Motor neuron (in vitro differentiated cells): ENCODE data around the gene CCDC92B. TPM values are rescaled to one million over a fixed set of nuclear protein-coding genes. Genes with fewer than 3 reads are reported as not detected.

Experiments
- ATAC-seq, 8 experiments: fragments of 200-7000 bp; cut with Tn5 transposase; replicated peaks in 6 of 8; 2 replicates each; pipeline ENCODE4 v1.8.0; 2021; ENCODE audit warnings: mild to moderate bottlenecking in 8 of 8, moderate library complexity in 8 of 8
- H3K27ac ChIP-seq, 2 donors: fragments of 250-450 bp; sonication (Bioruptor Pico); 2 replicates each; pipeline ENCODE4 v1.9.0; 2021; ENCODE audit warnings: antibody characterized with exemption in 2 of 2, mild to moderate bottlenecking in 2 of 2, moderate library complexity in 1 of 2
- H3K4me1 ChIP-seq, 2 donors: fragments of 250-450 bp; sonication (Bioruptor Pico); replicated peaks in 1 of 2; 2 replicates each; pipeline ENCODE4 v1.6.1; 2021; ENCODE audit warnings: antibody characterized with exemption in 2 of 2, mild to moderate bottlenecking in 2 of 2, moderate library complexity in 1 of 2
- H3K4me3 ChIP-seq, 5 donors: fragments of 250-450 bp; sonication (Bioruptor Pico); 2 replicates each; pipeline ENCODE4 v1.9.0; 2021; ENCODE audit warnings: antibody characterized with exemption in 5 of 5, mild to moderate bottlenecking in 5 of 5, moderate library complexity in 4 of 5
- WGBS, 10 experiments: fragments of 450-650 bp; shearing (Covaris generic); methylation state at CpG; one replicate each; pipeline ENCODE4 v1.0.0; 2022; 5-methylcytosine and 5-hydroxymethylcytosine counted together
- in situ Hi-C, 9 experiments: fragments of 400-800 bp; cut with MboI; loops; one replicate each; pipeline ENCODE4 v1.15.0; 2021; ENCODE audit warnings: low sequenced_read_pairs in 9 of 9, low pct_unique_long_range_greater_than_20kb in 2 of 9; ENCODE audit not compliant: unreplicated experiment in 9 of 9
- total RNA-seq, 8 experiments: library from RNA; unstranded; fragments of 300-600 nt; gene quantifications; 2 replicates each; pipeline versions ENCODE4 v1.2.3 to v1.2.4, GENCODE V29; 2022

Gene CCDC92B
- total RNA-seq, 8 experiments from 2014 or later, result 0.15 to 2.9 (median 1.2) TPM

DNA sequence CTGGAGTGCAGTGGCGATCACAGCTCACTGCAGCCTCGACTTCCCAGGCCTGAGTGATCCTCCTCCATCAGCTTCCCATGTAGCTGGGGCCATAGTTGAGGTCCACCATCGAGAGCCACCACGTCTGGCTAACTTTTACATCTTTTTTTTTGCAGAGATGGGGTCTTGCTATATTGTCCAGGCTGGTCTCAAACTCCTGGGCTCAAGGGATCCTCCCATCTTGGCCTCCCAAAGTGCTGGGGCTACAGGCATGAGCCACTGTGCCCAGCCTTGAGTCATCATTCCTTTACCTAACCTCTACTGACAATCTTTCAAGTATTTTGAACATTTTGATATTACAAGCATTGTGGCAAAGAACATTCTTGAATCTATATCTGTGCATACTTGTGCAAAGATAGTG is 9.4 kb upstream of the CCDC92B start:
- H3K4me1 ChIP-seq, result peaks cover 0 to 3% of the 10 kb centered on the region in 2 donors
- WGBS, 10 experiments, result 0 to 60% (median 40%) methylated on average over 1 to 4 of the region's 4 CpGs; no CpG with 5 or more reads in 5 of the 10 experiments
- in situ Hi-C loops, result no loop called here
- H3K27ac ChIP-seq, result no peak overlapping the region
- no peak for ATAC-seq
- H3K4me3 ChIP-seq, result no peak overlapping the region

DNA sequence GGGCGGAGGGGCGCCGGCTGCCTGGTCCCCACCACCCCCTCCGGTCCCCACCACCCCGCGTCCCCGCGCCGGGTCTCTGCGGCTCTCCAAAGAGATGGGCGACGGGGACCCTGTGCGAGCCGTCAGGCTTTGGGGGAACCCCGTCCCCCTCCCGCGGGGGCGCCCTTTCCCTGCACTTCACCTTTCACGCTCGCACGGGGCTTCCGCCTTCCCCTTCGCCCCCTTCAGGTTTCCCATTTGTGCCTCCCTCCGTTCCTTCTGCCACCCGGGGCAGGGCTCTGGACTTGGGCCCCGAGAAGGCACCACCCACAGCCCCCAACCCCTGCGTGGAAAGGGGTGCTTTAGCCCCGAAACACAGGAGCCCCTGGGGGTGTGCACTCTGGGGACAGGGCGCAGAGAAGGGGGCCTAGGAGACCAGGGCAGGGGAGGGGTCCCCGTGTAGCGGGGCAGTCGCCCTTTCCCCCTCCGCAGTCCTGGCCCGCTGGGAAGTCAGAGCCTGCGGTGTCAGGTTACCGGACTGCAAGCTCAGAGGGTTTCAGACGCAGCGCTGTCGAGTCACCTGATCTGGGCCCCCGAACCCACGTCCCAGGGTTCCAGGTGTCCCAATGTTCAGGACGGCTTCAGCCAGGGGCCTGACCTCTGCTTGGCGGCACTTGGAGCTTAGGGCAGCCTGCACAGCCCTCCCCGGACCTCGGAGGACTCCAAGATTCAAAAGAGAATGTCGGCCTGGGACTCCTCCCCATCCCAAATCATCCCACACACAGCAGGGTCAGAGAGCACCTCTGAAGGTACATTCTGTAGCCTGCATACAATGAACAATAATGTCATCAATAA is 6.7 kb upstream of the CCDC92B start:
- Histone ChIP-seq H3K4me1 (peaks cover 0 to 3% of the 10 kb centered on the region in 2 donors), H3K27ac (no peak overlapping the region), H3K4me3 (peak overlapping the region; percentile 31 to 43 (median 37))
- 0% methylated on average over 1 to 3 of the region's 46 CpGs; no CpG with 5 or more reads in 7 of the 10 experiments for WGBS, 10 experiments
- in situ Hi-C loops, result no loop called here
- peak in 7 of 8 experiments; percentile 24 to 55 (median 45) for ATAC-seq

GRCh38 chr17:2751491-2751890 is 2.0 kb upstream of the CCDC92B start:
- H3K4me1 ChIP-seq, result peaks cover 0 to 3% of the 10 kb centered on the region in 2 donors
- WGBS, 10 experiments, result 50 to 75% (median 53%) methylated on average over 1 to 2 of the region's 2 CpGs; no CpG with 5 or more reads in 7 of the 10 experiments
- H3K4me3 ChIP-seq, result no peak overlapping the region
- ATAC-seq, result no peak
- H3K27ac ChIP-seq, result no peak overlapping the region
- in situ Hi-C loops, result no loop called here

- WGBS, 10 experiments, result 0 to 100% (median 86%) methylated on average over 1 of the region's 2 CpGs; no CpG with 5 or more reads in 5 of the 10 experiments
- Histone ChIP-seq H3K27ac (no peak overlapping the region), H3K4me3 (no peak overlapping the region), H3K4me1 (no peaks in the 10 kb centered on the region)
- no peak for ATAC-seq
- in situ Hi-C loops, result no loop called here
Observed at GRCh38 chr17:2750721-2751120, 1.3 kb upstream of the CCDC92B start.

DNA sequence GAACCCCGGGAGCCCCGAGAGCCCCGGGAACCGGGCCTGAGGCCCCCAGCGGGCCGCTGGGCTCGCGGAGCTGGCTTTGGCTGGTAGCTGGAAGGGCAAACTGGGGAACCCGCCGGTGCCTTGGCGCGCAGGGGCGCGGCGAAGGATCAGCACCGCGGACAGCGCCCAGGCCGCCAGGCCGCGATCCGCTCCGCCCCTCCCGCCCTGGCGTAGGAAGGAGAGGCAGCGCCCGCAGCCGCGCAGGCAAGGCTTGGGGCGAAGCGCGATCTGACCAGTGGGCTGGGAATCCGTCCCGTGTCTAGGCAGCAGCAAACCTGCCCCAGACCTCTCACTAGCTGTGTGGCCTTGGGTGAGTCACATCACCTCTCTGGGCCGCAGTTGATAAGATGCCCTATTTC is 331 bp upstream of the CCDC92B start:
- 0% methylated on average over 1 to 16 of the region's 35 CpGs; no CpG with 5 or more reads in 7 of the 10 experiments for WGBS, 10 experiments
- peaks cover 0 to 3% of the 10 kb centered on the region in 2 donors for H3K4me1 ChIP-seq
- peak; percentile 85 to 100 (median 88) for ATAC-seq
- peak overlapping the region; percentile 48 to 84 (median 63) for H3K4me3 ChIP-seq
- in situ Hi-C loops, result no loop called here
- H3K27ac ChIP-seq, result peak overlapping the region in 1 of 2 donors; percentile 81

- 0 to 51% (median 20%) methylated on average over 1 to 8 of the region's 11 CpGs; no CpG with 5 or more reads in 1 of the 10 experiments for WGBS, 10 experiments
- no peak overlapping the region for H3K27ac ChIP-seq
- H3K4me3 ChIP-seq, result no peak overlapping the region
- no peak for ATAC-seq
- in situ Hi-C loops, result no loop called here
- H3K4me1 ChIP-seq, result peaks cover 0 to 3% of the 10 kb centered on the region in 2 donors
Observed at GRCh38 chr17:2745317-2746037, 4.0 kb downstream of the CCDC92B start.

DNA sequence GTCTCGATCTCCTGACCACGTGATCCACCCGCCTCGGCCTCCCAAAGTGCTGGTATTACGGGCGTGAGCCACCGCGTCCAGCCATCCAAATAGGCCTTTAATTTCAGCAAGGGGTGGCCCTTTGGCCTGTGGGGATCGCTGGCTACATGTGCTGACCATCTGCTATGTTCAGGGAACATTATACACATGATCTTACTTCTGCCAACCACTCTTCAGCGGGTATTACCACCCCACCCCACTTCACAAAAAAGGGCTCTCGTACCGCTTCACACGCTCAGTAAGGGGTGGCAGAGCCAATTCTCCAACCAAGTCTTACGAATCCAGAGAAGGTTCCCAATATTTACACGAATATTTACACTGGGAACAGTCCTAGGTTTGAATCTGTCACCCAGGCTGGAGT is 11.8 kb downstream of the CCDC92B start:
- in situ Hi-C loops, result no loop called here
- no peaks in the 10 kb centered on the region for H3K4me1 ChIP-seq
- H3K27ac ChIP-seq, result no peak overlapping the region
- H3K4me3 ChIP-seq, result no peak overlapping the region
- WGBS, 10 experiments, result 20 to 94% (median 70%) methylated on average over 1 to 8 of the region's 15 CpGs; no CpG with 5 or more reads in 3 of the 10 experiments
- ATAC-seq, result no peak

DNA sequence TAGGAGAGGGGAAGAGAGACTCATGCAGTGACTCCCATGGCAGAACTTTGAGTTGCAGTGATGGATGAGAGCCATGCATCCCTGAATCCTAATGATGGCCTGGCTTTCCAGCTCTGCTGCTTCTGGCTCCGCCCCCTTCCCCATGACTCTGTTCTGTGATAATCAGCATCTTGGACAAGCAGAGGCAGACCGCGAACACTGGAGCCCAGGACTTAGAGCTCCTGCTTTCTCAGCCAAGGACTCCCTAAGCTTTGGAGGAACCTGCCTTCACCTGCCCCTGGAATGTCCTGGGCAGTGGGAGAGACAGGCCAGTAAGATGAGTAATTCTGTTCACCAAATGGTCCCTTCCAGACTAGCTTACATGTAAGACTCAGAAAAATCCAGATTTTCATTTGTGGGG is 12.5 kb downstream of the CCDC92B start:
- WGBS, 10 experiments, result 26 to 100% (median 80%) methylated on average over 1 to 3 of the region's 3 CpGs; no CpG with 5 or more reads in 3 of the 10 experiments
- in situ Hi-C loops, result no loop called here
- Histone ChIP-seq H3K4me3 (no peak overlapping the region), H3K4me1 (no peaks in the 10 kb centered on the region), H3K27ac (peak overlapping the region in 1 of 2 donors; percentile 46)
- ATAC-seq, result peak in 7 of 8 experiments; percentile 24 to 95 (median 67)

GRCh38 chr17:2735896-2736295 is 13.6 kb downstream of the CCDC92B start:
- no peak for ATAC-seq
- WGBS, 10 experiments, result 60 to 100% (median 83%) methylated on average over 1 to 5 of the region's 5 CpGs; no CpG with 5 or more reads in 4 of the 10 experiments

GRCh38 chr17:2734939-2735338 is 14.5 kb downstream of the CCDC92B start:
- 0 to 100% (median 81%) methylated on average over 1 to 8 of the region's 10 CpGs; no CpG with 5 or more reads in 2 of the 10 experiments for WGBS, 10 experiments
- in situ Hi-C loops, result no loop called here

More at GRCh38 chr17:2735896-2736295, 13.6 kb downstream of the CCDC92B start:
- Histone ChIP-seq H3K4me3 (no peak overlapping the region), H3K4me1 (no peaks in the 10 kb centered on the region), H3K27ac (no peak overlapping the region)
- in situ Hi-C loops, result no loop called here

DNA sequence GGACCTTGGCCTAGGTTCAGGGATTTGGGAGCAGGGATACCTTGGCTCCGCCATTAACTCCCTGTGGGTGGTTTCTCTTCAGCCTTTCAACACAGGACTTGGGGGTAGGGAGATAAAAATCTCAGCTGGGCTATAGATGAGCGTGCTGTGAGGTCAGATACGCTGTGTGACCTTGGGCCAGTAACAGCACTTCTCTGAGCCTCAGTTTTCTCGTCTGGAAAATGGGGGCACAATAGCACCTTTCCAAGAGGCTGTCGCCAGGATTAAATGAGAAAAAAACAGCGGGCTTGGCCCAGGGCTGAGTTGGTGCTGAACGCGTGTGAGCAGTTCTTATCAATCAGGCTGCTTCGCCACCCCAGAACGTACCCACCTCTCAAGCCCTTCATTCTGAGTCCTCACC is 17.6 kb downstream of the CCDC92B start:
- Histone ChIP-seq H3K4me3 (no peak overlapping the region), H3K4me1 (no peaks in the 10 kb centered on the region), H3K27ac (no peak overlapping the region)
- in situ Hi-C loops, result no loop called here
- 48 to 90% (median 83%) methylated on average over 2 to 8 of the region's 10 CpGs; no CpG with 5 or more reads in 4 of the 10 experiments for WGBS, 10 experiments
- no peak for ATAC-seq

More at GRCh38 chr17:2734939-2735338, 14.5 kb downstream of the CCDC92B start:
- ATAC-seq, result no peak
- H3K4me3 ChIP-seq, result no peak overlapping the region
- no peak overlapping the region for H3K27ac ChIP-seq
- no peaks in the 10 kb centered on the region for H3K4me1 ChIP-seq

- 40 to 80% methylated on average over 1 of the region's 17 CpGs; no CpG with 5 or more reads in 8 of the 10 experiments for WGBS, 10 experiments
- Histone ChIP-seq H3K4me3 (no peak overlapping the region), H3K4me1 (no peaks in the 10 kb centered on the region)
Observed at GRCh38 chr17:2730764-2731353, 18.6 kb downstream of the CCDC92B start.

GRCh38 chr17:2724784-2725164 is 24.7 kb downstream of the CCDC92B start:
- in situ Hi-C loops, result no loop called here
- no peak overlapping the region for H3K27ac ChIP-seq
- peaks cover 0 to 3% of the 10 kb centered on the region in 2 donors for H3K4me1 ChIP-seq
- H3K4me3 ChIP-seq, result peak overlapping the region in 1 of 5 donors; percentile 9
- WGBS, 10 experiments, result 0 to 4% methylated on average over 2 to 10 of the region's 40 CpGs; no CpG with 5 or more reads in 8 of the 10 experiments
- ATAC-seq, result peak; percentile 55 to 84 (median 73)

More at GRCh38 chr17:2730764-2731353, 18.6 kb downstream of the CCDC92B start:
- H3K27ac ChIP-seq, result no peak overlapping the region
- no peak for ATAC-seq
- in situ Hi-C loops, result no loop called here
